ENCODE data around the gene FXR1.

FXR1 gene

DNA sequence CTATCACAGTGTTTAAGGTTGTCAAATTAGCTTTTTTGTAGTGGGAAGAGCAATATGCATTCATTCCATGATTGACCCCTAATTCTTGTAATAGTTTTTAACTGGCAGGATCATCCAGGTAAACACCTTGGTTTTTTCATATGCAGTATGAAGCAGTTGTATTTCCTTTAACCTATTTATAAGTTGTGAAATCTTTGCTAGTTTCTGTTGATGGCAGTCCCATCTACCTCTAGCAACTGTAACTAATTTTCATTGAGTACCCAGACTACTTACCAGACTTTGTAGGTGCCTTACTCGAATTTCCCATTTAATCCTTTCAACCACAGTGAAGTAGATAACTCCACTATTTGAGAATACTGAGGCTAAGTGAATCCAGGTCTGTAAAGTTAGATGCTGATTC is 6.1 kb downstream of the FXR1 start:
- no peak for TF ChIP-seq SIN3A (IDR thresholded peaks at IDR 0.05; ENCODE audit: borderline replicate concordance, insufficient read depth, low read length)

DNA sequence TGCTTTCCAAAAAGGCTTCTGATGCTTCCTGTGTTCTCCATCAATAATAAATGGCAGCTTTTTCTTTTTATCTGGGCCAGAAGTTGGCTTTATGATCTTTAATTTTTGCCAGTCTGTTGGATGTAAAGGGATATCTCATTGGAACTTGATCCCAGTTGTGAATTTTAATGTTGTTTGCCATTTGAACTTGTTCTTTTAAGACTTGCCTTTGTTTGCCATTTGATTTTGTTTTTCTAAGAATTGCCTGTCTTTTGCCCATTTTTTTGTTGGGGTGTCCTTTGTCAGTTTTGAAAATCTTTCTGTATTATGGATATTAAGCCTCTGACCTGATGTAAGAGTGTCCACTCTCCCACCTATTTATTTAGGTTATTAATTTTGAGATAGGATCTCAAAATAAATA is 9.8 kb downstream of the FXR1 start:
- TF ChIP-seq POLR2AphosphoS5 (IDR thresholded peaks at IDR 0.05; ENCODE audit: low read depth, low read length) = no peak
- no peak for TF ChIP-seq SIN3A (IDR thresholded peaks at IDR 0.05; ENCODE audit: borderline replicate concordance, insufficient read depth, low read length)
- TF ChIP-seq TAF1 (IDR thresholded peaks at IDR 0.05; ENCODE audit: borderline replicate concordance, insufficient read depth, low read length) = no peak
- TF ChIP-seq FOXP2 (optimal IDR thresholded peaks at IDR 0.05; ENCODE audit: borderline replicate concordance, extremely low read depth, extremely low read length, insufficient read depth) = no peak
- TF ChIP-seq, protein P1, sequence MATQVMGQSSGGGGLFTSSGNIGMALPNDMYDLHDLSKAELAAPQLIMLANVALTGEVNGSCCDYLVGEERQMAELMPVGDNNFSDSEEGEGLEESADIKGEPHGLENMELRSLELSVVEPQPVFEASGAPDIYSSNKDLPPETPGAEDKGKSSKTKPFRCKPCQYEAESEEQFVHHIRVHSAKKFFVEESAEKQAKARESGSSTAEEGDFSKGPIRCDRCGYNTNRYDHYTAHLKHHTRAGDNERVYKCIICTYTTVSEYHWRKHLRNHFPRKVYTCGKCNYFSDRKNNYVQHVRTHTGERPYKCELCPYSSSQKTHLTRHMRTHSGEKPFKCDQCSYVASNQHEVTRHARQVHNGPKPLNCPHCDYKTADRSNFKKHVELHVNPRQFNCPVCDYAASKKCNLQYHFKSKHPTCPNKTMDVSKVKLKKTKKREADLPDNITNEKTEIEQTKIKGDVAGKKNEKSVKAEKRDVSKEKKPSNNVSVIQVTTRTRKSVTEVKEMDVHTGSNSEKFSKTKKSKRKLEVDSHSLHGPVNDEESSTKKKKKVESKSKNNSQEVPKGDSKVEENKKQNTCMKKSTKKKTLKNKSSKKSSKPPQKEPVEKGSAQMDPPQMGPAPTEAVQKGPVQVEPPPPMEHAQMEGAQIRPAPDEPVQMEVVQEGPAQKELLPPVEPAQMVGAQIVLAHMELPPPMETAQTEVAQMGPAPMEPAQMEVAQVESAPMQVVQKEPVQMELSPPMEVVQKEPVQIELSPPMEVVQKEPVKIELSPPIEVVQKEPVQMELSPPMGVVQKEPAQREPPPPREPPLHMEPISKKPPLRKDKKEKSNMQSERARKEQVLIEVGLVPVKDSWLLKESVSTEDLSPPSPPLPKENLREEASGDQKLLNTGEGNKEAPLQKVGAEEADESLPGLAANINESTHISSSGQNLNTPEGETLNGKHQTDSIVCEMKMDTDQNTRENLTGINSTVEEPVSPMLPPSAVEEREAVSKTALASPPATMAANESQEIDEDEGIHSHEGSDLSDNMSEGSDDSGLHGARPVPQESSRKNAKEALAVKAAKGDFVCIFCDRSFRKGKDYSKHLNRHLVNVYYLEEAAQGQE (IDR thresholded peaks at IDR 0.05; ENCODE audit: insufficient read depth in 1 of 2, low read depth in 2 of 2, low read length in 2 of 2) = no peak

DNA sequence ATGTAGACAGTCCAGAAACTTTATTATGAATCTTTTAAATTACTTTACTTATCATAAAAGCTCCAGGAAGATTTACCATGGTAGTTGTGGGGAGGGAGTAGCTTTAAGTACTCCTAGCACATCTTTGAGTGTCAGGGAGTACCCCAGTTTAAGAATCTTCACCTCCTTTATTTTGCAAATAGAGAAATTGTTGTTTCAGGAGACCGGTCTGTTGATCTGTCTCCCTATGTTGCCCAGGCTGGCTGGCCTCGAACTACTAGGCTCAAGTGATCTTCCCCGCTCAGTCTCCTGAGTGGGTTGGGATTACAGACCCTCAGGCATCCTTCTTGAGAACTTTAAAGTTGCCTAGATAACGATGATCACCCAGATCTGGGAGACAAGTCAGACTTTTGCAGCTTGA is 11.1 kb downstream of the FXR1 start:
- TF ChIP-seq POLR2AphosphoS5 (IDR thresholded peaks at IDR 0.05; ENCODE audit: low read depth, low read length) = no peak
- no peak for TF ChIP-seq SIN3A (IDR thresholded peaks at IDR 0.05; ENCODE audit: borderline replicate concordance, insufficient read depth, low read length)
- no peak for TF ChIP-seq TAF1 (IDR thresholded peaks at IDR 0.05; ENCODE audit: borderline replicate concordance, insufficient read depth, low read length)
- TF ChIP-seq FOXP2 (optimal IDR thresholded peaks at IDR 0.05; ENCODE audit: borderline replicate concordance, extremely low read depth, extremely low read length, insufficient read depth) = no peak
- TF ChIP-seq, protein P1 (IDR thresholded peaks at IDR 0.05; ENCODE audit: insufficient read depth in 1 of 2, low read depth in 2 of 2, low read length in 2 of 2) = no peak

DNA sequence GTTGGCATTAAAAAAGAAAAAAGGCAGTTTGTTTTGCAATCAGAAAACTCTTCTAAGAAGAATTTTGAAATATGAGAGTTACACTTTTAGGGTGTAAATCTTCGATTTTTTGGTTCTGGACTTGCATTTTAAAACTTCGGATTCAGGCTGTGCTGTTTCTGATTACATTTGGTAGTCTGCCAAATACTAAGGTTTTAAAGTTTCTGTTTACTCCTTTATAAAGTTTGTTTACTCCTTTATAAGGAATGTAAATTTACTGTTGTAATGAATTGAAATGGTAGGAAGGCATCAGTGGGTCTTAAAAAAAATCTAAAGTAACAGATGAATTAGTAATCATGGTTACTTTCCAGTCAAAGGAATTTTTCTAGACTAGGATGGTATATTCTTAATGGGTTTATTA is 14.1 kb downstream of the FXR1 start:
- no peak for TF ChIP-seq FOXP2 (optimal IDR thresholded peaks at IDR 0.05; ENCODE audit: borderline replicate concordance, extremely low read depth, extremely low read length, insufficient read depth)
- no peak for TF ChIP-seq TAF1 (IDR thresholded peaks at IDR 0.05; ENCODE audit: borderline replicate concordance, insufficient read depth, low read length)
- TF ChIP-seq SIN3A (IDR thresholded peaks at IDR 0.05; ENCODE audit: borderline replicate concordance, insufficient read depth, low read length) = no peak
- TF ChIP-seq, protein P1 (IDR thresholded peaks at IDR 0.05; ENCODE audit: insufficient read depth in 1 of 2, low read depth in 2 of 2, low read length in 2 of 2) = no peak
- no peak for TF ChIP-seq POLR2AphosphoS5 (IDR thresholded peaks at IDR 0.05; ENCODE audit: low read depth, low read length)

DNA sequence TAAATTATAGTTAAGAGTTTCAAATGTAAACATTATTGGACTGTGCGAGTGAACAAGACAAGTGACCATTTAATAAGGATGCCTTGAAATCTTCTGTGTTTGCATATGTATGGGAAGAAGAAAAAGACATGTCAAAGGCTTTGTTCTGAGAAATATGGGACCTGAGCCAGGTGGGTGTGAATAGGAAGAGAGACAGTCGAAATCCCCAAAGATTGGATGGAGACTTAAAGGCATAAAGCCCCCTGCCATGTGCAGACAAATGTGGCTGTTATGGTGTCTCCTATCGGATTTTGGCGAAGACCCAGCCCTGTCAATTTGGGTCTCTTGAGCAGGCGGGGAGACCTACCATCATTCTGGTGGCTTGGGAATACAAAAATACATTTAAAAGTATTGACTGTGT is 16.9 kb downstream of the FXR1 start:
- TF ChIP-seq FOXP2 (optimal IDR thresholded peaks at IDR 0.05; ENCODE audit: borderline replicate concordance, extremely low read depth, extremely low read length, insufficient read depth) (no peak), POLR2AphosphoS5 (IDR thresholded peaks at IDR 0.05; ENCODE audit: low read depth, low read length) (no peak), SIN3A (IDR thresholded peaks at IDR 0.05; ENCODE audit: borderline replicate concordance, insufficient read depth, low read length) (no peak)
- TF ChIP-seq, protein P1 (IDR thresholded peaks at IDR 0.05; ENCODE audit: insufficient read depth in 1 of 2, low read depth in 2 of 2, low read length in 2 of 2) = no peak
